Smooth muscle cell of the brain vasculature (primary cell): ENCODE results near the gene C11orf97.
"Not testable (repeated sequence)": the region's sequence is repeated elsewhere in the genome, so short reads cannot be mapped to it uniquely, and the experiment has no call there.

Source experiments
- DNase-seq: peaks from one replicate; pipeline ENCODE4 v3.0.0-alpha.2; 2012; ENCODE audit warnings: low read depth, low spot score

The C11orf97 gene

GRCh38 chr11:94525546-94526324, 13.5 kb downstream of the C11orf97 start:
- peak; percentile 54 for DNase-seq

DNA sequence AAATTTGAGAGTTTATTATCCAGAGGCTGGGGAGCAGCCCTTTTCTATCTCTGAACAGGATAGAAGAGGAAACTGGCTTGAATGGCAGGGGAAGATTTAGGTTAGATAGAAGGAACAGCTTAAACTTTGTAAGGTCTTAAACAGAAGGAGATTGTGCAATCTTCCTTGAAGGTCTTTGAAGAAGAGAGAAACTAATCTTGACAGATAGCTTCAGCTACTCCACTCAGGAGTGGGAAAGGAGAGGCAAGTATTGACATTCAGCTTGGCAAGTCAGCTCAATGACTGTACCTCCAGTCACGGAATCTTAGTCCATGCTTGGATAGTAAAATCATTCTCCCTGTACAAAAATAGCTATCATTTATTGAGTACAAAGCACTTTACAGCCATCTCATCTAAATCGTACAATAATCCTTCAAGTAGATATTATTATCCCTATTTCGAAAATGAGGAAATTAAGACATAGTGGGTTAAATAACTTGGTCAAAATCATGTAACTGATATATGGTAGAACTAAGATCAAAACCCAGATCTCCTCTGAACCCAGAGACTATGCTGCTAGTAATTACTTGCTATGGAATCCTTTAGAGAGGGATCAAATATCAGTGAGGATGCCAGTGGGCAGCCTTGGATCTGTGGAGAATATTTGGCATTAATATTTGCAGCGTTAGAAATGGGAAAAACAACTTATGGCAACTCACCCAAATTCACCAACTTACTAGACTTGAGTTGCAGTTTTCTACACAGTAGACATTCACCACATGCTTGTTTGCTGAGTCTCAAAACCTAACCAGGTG, 14.6 kb downstream of the C11orf97 start:
- DNase-seq: no peak

DNA sequence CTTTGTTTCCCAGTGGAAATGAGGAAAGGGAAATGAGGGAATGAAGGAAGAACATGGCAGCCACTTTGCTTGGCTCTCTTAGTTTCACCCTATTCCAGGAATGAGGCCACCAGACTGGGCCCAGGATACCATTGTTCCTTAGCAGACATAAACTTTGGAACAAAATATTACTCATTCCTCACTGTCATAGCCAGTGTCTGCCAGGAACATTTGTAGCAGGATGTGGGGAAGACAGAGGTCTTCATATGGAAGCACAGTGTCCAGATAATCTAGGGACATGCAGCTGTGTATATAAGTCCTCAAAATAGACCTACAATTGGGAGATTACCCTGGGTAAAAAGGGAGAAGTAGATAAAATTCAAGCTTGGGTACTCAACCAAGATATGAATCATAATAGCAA, 16.3 kb downstream of the C11orf97 start:
- no peak for DNase-seq

- DNase-seq: no peak
Observed at GRCh38 chr11:94532211-94532610, 19.9 kb downstream of the C11orf97 start.

- DNase-seq: no peak
Observed at GRCh38 chr11:94533206-94533605, 20.9 kb downstream of the C11orf97 start.

DNA sequence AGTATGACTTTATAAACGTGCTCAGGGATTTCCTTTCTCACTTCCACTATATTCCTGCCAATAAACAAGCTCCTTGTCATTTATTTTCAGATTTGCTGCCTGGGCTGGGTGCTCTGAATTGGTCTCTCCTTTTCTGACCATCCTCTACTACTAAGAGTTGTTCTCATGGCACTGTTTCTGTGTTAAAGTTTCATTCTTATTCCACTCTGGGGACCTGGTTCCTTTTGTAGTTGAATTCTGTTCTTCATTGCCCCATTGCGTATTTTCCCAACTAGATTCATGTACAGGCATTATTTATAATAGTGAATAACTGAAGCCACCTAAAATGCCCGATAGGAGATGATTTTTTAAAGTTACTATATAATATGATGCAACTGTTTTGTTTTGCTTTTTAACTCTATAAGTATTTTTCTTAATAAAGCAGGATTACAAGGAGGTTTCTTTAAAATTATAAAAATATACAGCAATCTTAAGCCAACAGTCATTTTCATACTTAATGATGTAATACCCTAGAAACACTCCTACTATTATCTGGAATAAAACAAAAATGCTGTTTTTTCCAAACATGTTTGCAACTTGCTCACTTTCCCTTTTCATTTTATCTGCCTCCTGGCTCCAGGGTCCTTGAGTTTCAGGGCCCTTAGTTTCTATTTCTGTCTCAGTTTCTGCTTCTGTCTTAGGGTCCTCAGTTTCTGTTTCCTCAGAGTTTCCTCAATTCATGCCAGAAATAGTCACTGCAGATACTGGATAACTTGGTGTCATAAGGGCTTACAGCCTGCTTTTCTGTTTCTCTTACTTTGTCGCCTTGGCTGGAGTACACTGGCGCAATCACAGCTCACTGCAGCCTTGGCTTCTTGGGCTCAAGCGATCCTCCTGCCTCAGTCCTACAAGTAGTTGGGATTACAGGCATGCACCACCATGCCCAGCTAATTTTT, 21.7 kb downstream of the C11orf97 start:
- DNase-seq: no peak

DNA sequence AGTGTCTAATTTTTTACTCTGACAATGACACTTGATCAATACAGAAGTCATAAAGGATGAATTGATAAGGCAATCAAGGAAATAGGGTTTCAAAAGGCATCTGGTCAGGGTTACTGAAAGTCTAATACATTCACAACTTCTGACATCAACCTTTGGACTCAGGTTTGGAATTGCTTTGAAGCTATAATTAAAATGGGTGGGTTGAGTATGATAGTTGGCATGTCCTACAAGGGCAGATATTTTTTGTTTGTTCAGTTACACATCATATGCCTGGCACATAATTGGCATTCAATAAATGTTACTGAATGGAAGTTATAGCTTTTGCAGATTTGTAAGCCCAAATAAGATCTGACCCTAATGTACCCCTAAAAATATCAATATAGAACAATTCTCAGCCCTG, 24.1 kb downstream of the C11orf97 start:
- no peak for DNase-seq

- no peak for DNase-seq
Observed at GRCh38 chr11:94537031-94537600, 24.9 kb downstream of the C11orf97 start.

- DNase-seq: no peak
Observed at GRCh38 chr11:94539420-94539819, 27.2 kb downstream of the C11orf97 start.

- peak; percentile 44 for DNase-seq
Observed at GRCh38 chr11:94543695-94544645, 31.7 kb downstream of the C11orf97 start, which contains the start of gene FUT4. Gene FUT4, plus strand, starts transcription at chr11:94543921. Its CDS starts 213 bp downstream, at chr11:94544134.

- no peak for DNase-seq
Observed at GRCh38 chr11:94544646-94545263, 32.5 kb downstream of the C11orf97 start.

GRCh38 chr11:94545264-94546161, 33.3 kb downstream of the C11orf97 start:
- DNase-seq: no peak

GRCh38 chr11:94546162-94546470, 33.9 kb downstream of the C11orf97 start:
- no peak for DNase-seq

GRCh38 chr11:94546886-94547285, 34.6 kb downstream of the C11orf97 start:
- DNase-seq: no peak

DNA sequence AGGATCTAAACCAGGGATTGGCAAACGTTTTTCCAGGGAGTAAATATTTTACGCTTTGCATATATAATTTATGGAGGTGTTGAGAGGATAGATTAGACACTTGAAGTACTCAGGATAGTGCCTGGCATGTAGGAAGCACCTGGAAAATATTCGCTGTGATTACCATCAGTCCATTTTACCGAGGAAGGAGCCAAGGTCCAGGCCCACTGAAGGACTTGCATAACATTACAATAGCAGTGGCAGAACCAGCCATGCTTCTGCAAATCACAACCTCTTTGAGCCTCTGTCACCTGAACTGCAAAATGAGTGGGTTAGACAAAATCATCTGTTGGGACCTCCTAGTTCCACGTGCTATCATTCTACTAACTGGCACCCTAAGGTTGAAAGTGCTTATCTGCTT, 36.9 kb downstream of the C11orf97 start:
- no peak for DNase-seq

GRCh38 chr11:94550513-94550912, 38.3 kb downstream of the C11orf97 start:
- DNase-seq: no peak

DNA sequence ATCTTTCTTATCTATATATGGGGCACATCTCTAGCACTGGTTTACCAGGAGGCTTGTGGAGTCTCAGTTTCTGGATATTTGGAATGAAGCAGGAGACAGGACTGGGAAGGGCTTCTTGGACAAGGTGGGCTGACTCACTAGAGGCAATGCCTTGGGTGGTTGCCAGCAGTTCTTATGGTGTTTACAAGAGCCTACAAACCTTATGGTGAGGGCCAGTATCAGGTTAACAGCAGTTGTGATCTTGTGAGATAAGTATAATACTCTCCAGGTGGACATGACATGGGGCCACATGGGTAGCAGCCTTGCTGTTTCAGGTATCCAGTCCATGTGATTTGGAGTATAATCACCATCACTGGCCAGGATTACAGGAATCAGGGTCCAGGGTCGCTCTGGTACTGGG, 41.7 kb downstream of the C11orf97 start:
- no peak for DNase-seq

DNA sequence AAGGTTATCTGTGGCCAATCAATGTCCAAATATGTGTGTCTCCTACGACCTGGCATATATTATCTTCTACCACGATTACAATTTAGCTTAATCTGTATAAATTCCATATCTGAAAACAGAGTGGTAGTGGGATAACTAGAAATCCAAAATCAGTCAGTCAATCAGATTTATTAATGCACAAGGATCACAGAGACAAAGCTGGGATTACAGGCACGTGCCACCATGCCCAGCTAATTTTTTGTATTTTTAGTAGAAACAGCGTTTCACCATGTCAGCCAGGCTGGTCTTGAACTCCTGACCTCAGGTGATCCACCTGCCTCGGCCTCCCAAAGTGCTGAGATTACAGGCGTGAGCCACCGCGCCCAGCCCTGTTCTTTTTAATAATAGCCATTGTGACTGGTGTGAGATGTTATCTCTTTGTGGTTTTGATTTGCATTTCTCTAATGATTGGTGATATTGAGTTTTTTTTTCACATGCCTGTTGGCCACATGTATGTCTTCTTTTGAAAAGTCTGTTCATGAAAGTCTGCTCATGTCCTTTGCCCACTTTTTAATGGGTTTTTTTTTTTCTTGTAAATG, 43.6 kb downstream of the C11orf97 start:
- DNase-seq: not testable (repeated sequence)

- no peak for DNase-seq
Observed at GRCh38 chr11:94557421-94557820, 45.2 kb downstream of the C11orf97 start.
